HEK293 (cell line): ENCODE measurements around the gene ATP10D.
A peak's percentile ranks its signal among the peaks of the same experiment; 100 is the strongest.

Experiments
- CTCF ChIA-PET: fragments of 350-600 bp; formaldehyde crosslinking; extraction: SDS; loops from one replicate; lab custom pipeline; 2021; ENCODE audit warnings: antibody characterized with exemption; lab: Yijun Ruan, JAX
- POLR2A ChIA-PET: fragments of 300-600 bp; formaldehyde crosslinking; extraction: SDS; loops from one replicate; lab custom pipeline; 2020; ENCODE audit warnings: antibody characterized with exemption, inconsistent platforms; lab: Yijun Ruan, JAX
- H3K27ac ChIP-seq: fragments of 200-500 bp; sonication (Bioruptor generic); 2 replicates; pipeline ENCODE4 v1.5.1; 2014; ENCODE audit warnings: low read depth, low read length, control low read depth, inconsistent platforms; ENCODE audit errors: extremely low read depth
- H3K36me3 ChIP-seq, 2 experiments: fragments of 200-500 bp in 1 of 2; sonication (Bioruptor generic) in 1 of 2; 1 replicate in 1 of 2; 2 replicates in 1 of 2; pipeline ENCODE4 v1.5.1; 2014 to 2017; ENCODE audit warnings: inconsistent platforms in 2 of 2, low read length in 2 of 2; ENCODE audit not compliant: control insufficient read depth in 2 of 2, insufficient read depth in 1 of 2
- H3K4me1 ChIP-seq: fragments of 200-500 bp; sonication (Bioruptor generic); 2 replicates; pipeline ENCODE4 v1.5.1; 2014; ENCODE audit warnings: mild to moderate bottlenecking, low read length, inconsistent platforms; ENCODE audit not compliant: control insufficient read depth, insufficient read depth
- H3K4me3 ChIP-seq: 2 replicates; pipeline ENCODE4 v1.5.1; 2011; ENCODE audit warnings: low read depth, mild to moderate bottlenecking, control low read depth, low read length, moderate library complexity
- H3K9me3 ChIP-seq: fragments of 200-500 bp; sonication (Bioruptor generic); 2 replicates; pipeline ENCODE4 v1.5.1; 2014; ENCODE audit warnings: low read depth, low read length, inconsistent platforms; ENCODE audit not compliant: control insufficient read depth, insufficient read depth
- ATF2 ChIP-seq: fragments of 450-650 bp; formaldehyde crosslinking; IDR thresholded peaks from 2 replicates; pipeline ENCODE4 v1.5.1; 2016; ENCODE audit warnings: missing biosample characterization, missing genetic modification characterization, low read depth
- BCL6B ChIP-seq: fragments of 450-650 bp; formaldehyde crosslinking; IDR thresholded peaks from 2 replicates; pipeline ENCODE4 v1.5.1; 2017; ENCODE audit warnings: missing biosample characterization, missing genetic modification characterization
- HOXA7 ChIP-seq: sonication (generic); formaldehyde crosslinking; IDR thresholded peaks from 2 replicates; pipeline ENCODE4 v1.8.1; 2022; ENCODE audit warnings: missing genetic modification reagents, borderline replicate concordance
- IKZF3 ChIP-seq: fragments of 450-650 bp; IDR thresholded peaks from 2 replicates; pipeline ENCODE4 v1.5.0; 2018; ENCODE audit warnings: missing biosample characterization, mild to moderate bottlenecking, missing genetic modification characterization, moderate library complexity
- TRIM28 ChIP-seq: IDR thresholded peaks from 2 replicates; pipeline ENCODE4 v1.6.1; 2011; ENCODE audit warnings: low read length, control low read depth, borderline replicate concordance
- ZBTB1 ChIP-seq: fragments of 450-650 bp; formaldehyde crosslinking; IDR thresholded peaks from 2 replicates; pipeline ENCODE4 v1.5.1; 2016; ENCODE audit warnings: missing biosample characterization, missing genetic modification characterization
- ZBTB10 ChIP-seq: fragments of 450-650 bp; formaldehyde crosslinking; IDR thresholded peaks from 2 replicates; pipeline ENCODE4 v1.5.1; 2016; ENCODE audit warnings: missing biosample characterization, missing genetic modification characterization
- ZBTB44 ChIP-seq: fragments of 450-650 bp; IDR thresholded peaks from 2 replicates; pipeline ENCODE4 v1.5.1; 2018; ENCODE audit warnings: missing biosample characterization, mild to moderate bottlenecking, missing genetic modification characterization
- ZBTB7A ChIP-seq: fragments of 450-650 bp; formaldehyde crosslinking; IDR thresholded peaks from 2 replicates; pipeline ENCODE4 v1.5.1; 2016; ENCODE audit warnings: low read depth, missing biosample characterization, missing genetic modification characterization
- ZFP3 ChIP-seq: fragments of 450-650 bp; formaldehyde crosslinking; IDR thresholded peaks from 2 replicates; pipeline ENCODE4 v1.5.1; 2016; ENCODE audit warnings: low read depth, missing biosample characterization, missing genetic modification characterization
- ZNF138 ChIP-seq: fragments of 450-650 bp; formaldehyde crosslinking; IDR thresholded peaks from 2 replicates; pipeline ENCODE4 v1.5.1; 2016; ENCODE audit warnings: missing biosample characterization, missing genetic modification characterization, borderline replicate concordance
- ZNF16 ChIP-seq: fragments of 450-650 bp; formaldehyde crosslinking; IDR thresholded peaks from 2 replicates; pipeline ENCODE4 v1.5.1; 2016; ENCODE audit warnings: low read depth, missing biosample characterization, missing genetic modification characterization
- ZNF169 ChIP-seq: fragments of 450-650 bp; formaldehyde crosslinking; IDR thresholded peaks from 2 replicates; pipeline ENCODE4 v1.5.1; 2016; ENCODE audit warnings: missing biosample characterization, missing genetic modification characterization
- ZNF184 ChIP-seq: fragments of 450-650 bp; IDR thresholded peaks from 2 replicates; pipeline ENCODE4 v1.5.1; 2018; ENCODE audit warnings: missing biosample characterization, mild to moderate bottlenecking, missing genetic modification characterization
- ZNF2 ChIP-seq: fragments of 450-650 bp; formaldehyde crosslinking; IDR thresholded peaks from 2 replicates; pipeline ENCODE4 v1.5.1; 2016; ENCODE audit warnings: missing biosample characterization, missing genetic modification characterization
- ZNF335 ChIP-seq: fragments of 450-650 bp; formaldehyde crosslinking; conservative IDR thresholded peaks from 2 replicates; pipeline ENCODE4 v1.5.1; 2016; ENCODE audit warnings: missing biosample characterization, missing genetic modification characterization
- ZNF624 ChIP-seq: fragments of 450-650 bp; formaldehyde crosslinking; IDR thresholded peaks from 2 replicates; pipeline ENCODE4 v1.5.1; 2017; ENCODE audit warnings: missing biosample characterization, missing genetic modification characterization
- ZNF629 ChIP-seq: fragments of 450-650 bp; formaldehyde crosslinking; IDR thresholded peaks from 2 replicates; pipeline ENCODE4 v1.5.1; 2017; ENCODE audit warnings: missing biosample characterization, missing genetic modification characterization
- ZNF639 ChIP-seq: fragments of 450-650 bp; formaldehyde crosslinking; IDR thresholded peaks from 2 replicates; pipeline ENCODE4 v1.5.1; 2016; ENCODE audit warnings: missing biosample characterization, missing genetic modification characterization
- ZNF664 ChIP-seq: fragments of 450-650 bp; formaldehyde crosslinking; IDR thresholded peaks from 2 replicates; pipeline ENCODE4 v1.5.1; 2016; ENCODE audit warnings: missing biosample characterization, missing genetic modification characterization
- ZNF837 ChIP-seq: fragments of 450-650 bp; formaldehyde crosslinking; IDR thresholded peaks from 2 replicates; pipeline ENCODE4 v1.5.1; 2016; ENCODE audit warnings: missing biosample characterization, missing genetic modification characterization
- ZSCAN23 ChIP-seq: fragments of 450-650 bp; formaldehyde crosslinking; IDR thresholded peaks from 2 replicates; pipeline ENCODE4 v1.5.1; 2016; ENCODE audit warnings: missing biosample characterization, missing genetic modification characterization
- ZSCAN30 ChIP-seq: fragments of 450-650 bp; IDR thresholded peaks from 2 replicates; pipeline ENCODE4 v1.5.1; 2018; ENCODE audit warnings: missing biosample characterization, mild to moderate bottlenecking, missing genetic modification characterization, moderate library complexity
- ZXDB ChIP-seq: fragments of 450-650 bp; formaldehyde crosslinking; IDR thresholded peaks from 2 replicates; pipeline ENCODE4 v1.5.1; 2016; ENCODE audit warnings: missing biosample characterization, missing genetic modification characterization

ATP10D gene

GRCh38 chr4:47490550-47490949 lies 5.5 kb downstream of the ATP10D start:
- H3K9me3 ChIP-seq, result no peaks in the 10 kb centered on the region
- no peak overlapping the region for H3K4me3 ChIP-seq
- ChIA-PET POLR2A (no interaction called here), CTCF (no interaction called here)
- H3K27ac ChIP-seq, result no peak overlapping the region
- H3K36me3 ChIP-seq, result no peaks in the 10 kb centered on the region
- 0 out of 2 replicates have a peak, but pooled peaks have one; percentile 62 for TF ChIP-seq ZNF2 (tag by site-specific recombination)
- TF ChIP-seq ZNF664 (tag by site-specific recombination), result no peak
- H3K4me1 ChIP-seq, result no peaks in the 10 kb centered on the region

GRCh38 chr4:47493238-47494123 lies 8.4 kb downstream of the ATP10D start:
- ChIA-PET POLR2A (interaction anchor here (0.6 to 0.9 kb wide), 2 partner anchors 8 to 35 kb away, joined by 3 read pairs; partner anchors contain the start of gene ATP10D), CTCF (interaction anchor here (1.1 kb wide), 1 partner anchor 70 kb away, joined by 3 read pairs; no protein-coding TSS in a partner anchor)
- H3K4me3 ChIP-seq, result no peak overlapping the region
- H3K27ac ChIP-seq, result no peak overlapping the region
- no peaks in the 10 kb centered on the region for H3K36me3 ChIP-seq
- TF ChIP-seq ATF2, result no peak
- no peak for TF ChIP-seq ZNF138 (tag by site-specific recombination)
- TF ChIP-seq ZNF335 (tag by site-specific recombination), result no peak
- TF ChIP-seq HOXA7, result no peak
- no peak for TF ChIP-seq ZSCAN30 (tag by site-specific recombination)
- TF ChIP-seq ZSCAN23 (tag by site-specific recombination), result no peak
- no peak for TF ChIP-seq IKZF3
- TF ChIP-seq ZBTB7A (tag by site-specific recombination), result no peak
- TF ChIP-seq ZFP3 (tag by site-specific recombination), result no peak
- no peak for TF ChIP-seq ZXDB
- TF ChIP-seq ZNF16 (tag by site-specific recombination), result no peak
- TF ChIP-seq ZBTB10 (tag by site-specific recombination), result no peak
- TF ChIP-seq ZBTB44, result no peak
- no peaks in the 10 kb centered on the region for H3K9me3 ChIP-seq
- H3K4me1 ChIP-seq, result no peaks in the 10 kb centered on the region

- H3K27ac ChIP-seq, result no peak overlapping the region
- CTCF ChIA-PET, result interaction anchor here (1.1 kb wide), 1 partner anchor 69 kb away, joined by 3 read pairs; no protein-coding TSS in a partner anchor
- no peak overlapping the region for H3K4me3 ChIP-seq
- no peaks in the 10 kb centered on the region for H3K4me1 ChIP-seq
- H3K9me3 ChIP-seq, result no peaks in the 10 kb centered on the region
- H3K36me3 ChIP-seq, result no peaks in the 10 kb centered on the region
- POLR2A ChIA-PET, result interaction anchor here (0.9 kb wide), 1 partner anchor 9 kb away, joined by 3 read pairs; the partner anchor contains the start of gene ATP10D
- TF ChIP-seq BCL6B (tag by site-specific recombination), result no peak
- TF ChIP-seq ZBTB1 (tag by site-specific recombination), result no peak
- no peak for TF ChIP-seq ZNF639 (tag by site-specific recombination)
- no peak for TF ChIP-seq ZNF184
- TF ChIP-seq ZNF837, result no peak
- TF ChIP-seq ZNF629, result no peak
- TF ChIP-seq TRIM28, result no peak
- no peak for TF ChIP-seq ZNF169
- TF ChIP-seq ZNF624 (tag by site-specific recombination), result no peak
Observed at GRCh38 chr4:47494124-47494430, 9.0 kb downstream of the ATP10D start.
